Astrocyte (in vitro differentiated cells and primary cell): ENCODE data around the gene GTPBP6.

Experiments
- EZH2 ChIP-seq: IDR thresholded peaks from 2 replicates; pipeline ENCODE4 v1.6.1; 2012; ENCODE audit warnings: mild to moderate bottlenecking, low read length, inconsistent platforms; ENCODE audit not compliant: insufficient read depth
- TF ChIP-seq, protein P1 (sequence below): IDR thresholded peaks from 2 replicates; pipeline ENCODE4 v1.5.1; 2011; ENCODE audit warnings: low read depth, mild to moderate bottlenecking, inconsistent platforms, low read length, moderate library complexity; ENCODE audit not compliant: insufficient read depth

DNA sequence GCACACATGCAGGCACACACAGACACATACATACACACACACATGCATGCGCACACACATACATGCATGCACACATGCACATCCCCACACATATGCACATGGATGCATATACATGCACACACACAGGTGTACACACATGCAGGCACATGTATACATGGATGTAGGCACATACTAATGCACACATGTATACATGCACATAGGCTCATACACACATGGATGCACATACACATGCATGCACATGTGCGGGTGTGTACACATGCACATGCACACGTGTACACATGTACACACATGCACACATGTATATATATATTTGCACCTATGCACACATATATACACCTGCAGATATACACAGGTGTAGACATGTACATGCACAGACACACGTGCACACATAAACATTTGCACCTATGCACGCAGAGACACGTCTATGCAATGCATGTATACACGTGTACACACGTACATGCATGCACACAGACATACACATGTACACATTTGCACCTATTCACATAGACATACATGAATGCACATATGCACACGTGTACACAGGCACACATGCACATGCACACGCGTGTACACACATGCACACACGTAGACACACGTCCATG lies 33.4 kb downstream of the GTPBP6 start:
- TF ChIP-seq, protein P1, sequence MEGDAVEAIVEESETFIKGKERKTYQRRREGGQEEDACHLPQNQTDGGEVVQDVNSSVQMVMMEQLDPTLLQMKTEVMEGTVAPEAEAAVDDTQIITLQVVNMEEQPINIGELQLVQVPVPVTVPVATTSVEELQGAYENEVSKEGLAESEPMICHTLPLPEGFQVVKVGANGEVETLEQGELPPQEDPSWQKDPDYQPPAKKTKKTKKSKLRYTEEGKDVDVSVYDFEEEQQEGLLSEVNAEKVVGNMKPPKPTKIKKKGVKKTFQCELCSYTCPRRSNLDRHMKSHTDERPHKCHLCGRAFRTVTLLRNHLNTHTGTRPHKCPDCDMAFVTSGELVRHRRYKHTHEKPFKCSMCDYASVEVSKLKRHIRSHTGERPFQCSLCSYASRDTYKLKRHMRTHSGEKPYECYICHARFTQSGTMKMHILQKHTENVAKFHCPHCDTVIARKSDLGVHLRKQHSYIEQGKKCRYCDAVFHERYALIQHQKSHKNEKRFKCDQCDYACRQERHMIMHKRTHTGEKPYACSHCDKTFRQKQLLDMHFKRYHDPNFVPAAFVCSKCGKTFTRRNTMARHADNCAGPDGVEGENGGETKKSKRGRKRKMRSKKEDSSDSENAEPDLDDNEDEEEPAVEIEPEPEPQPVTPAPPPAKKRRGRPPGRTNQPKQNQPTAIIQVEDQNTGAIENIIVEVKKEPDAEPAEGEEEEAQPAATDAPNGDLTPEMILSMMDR, result no peak
- TF ChIP-seq EZH2, result no peak
